Omental fat pad (tissue), 4 donors: ENCODE results near the gene ATP13A1. TPM values are rescaled to one million over a fixed set of nuclear protein-coding genes. Genes with fewer than 3 reads are reported as not detected.
"Not testable (repeated sequence)": the region's sequence is repeated elsewhere in the genome, so short reads cannot be mapped to it uniquely, and the experiment has no call there.

Experiments used
- ATAC-seq: fragments of 150-250 bp; one replicate; pipeline ENCODE4 v1.9.1; 2016; ENCODE audit warnings: mild to moderate bottlenecking, moderate library complexity; ENCODE audit not compliant: low FRiP score
- DNase-seq: peaks from one replicate; pipeline ENCODE4 v3.0.0-alpha.2; 2019; ENCODE audit warnings: low spot score
- CTCF ChIP-seq, 3 donors: fragments of 450-650 bp; IDR thresholded peaks; one replicate each; pipeline ENCODE4 v1.5.1; 2016 to 2017; ENCODE audit warnings: antibody characterized with exemption in 3 of 3, mild to moderate bottlenecking in 3 of 3, moderate library complexity in 2 of 3
- total RNA-seq, 4 donors: library from RNA; depleted of rRNA; stranded (reverse); fragments of >200 nt; gene quantifications; one replicate each; pipeline ENCODE4 v1.1.0, GENCODE V29; 2016

ATP13A1 gene
- total RNA-seq, 4 donors from 2014 or later = 100 to 255 (median 143) TPM

GRCh38 chr19:19696386-19696785 lies 32.9 kb upstream of the ATP13A1 start:
- DNase-seq (no peak), ATAC-seq (no peak)
- TF ChIP-seq CTCF (IDR thresholded peaks at IDR 0.05) = no peak

GRCh38 chr19:19691683-19692082 lies 28.2 kb upstream of the ATP13A1 start:
- DNase-seq (no peak), ATAC-seq (no peak)
- TF ChIP-seq CTCF (IDR thresholded peaks at IDR 0.05) = no peak

GRCh38 chr19:19689023-19689422 lies 25.5 kb upstream of the ATP13A1 start:
- DNase-seq, ATAC-seq: not testable (repeated sequence)

GRCh38 chr19:19687090-19687489 lies 23.6 kb upstream of the ATP13A1 start:
- DNase-seq = no peak

GRCh38 chr19:19686580-19686979 lies 23.1 kb upstream of the ATP13A1 start:
- no peak for TF ChIP-seq CTCF (IDR thresholded peaks at IDR 0.05)

More at GRCh38 chr19:19687090-19687489, 23.6 kb upstream of the ATP13A1 start:
- ATAC-seq = no peak
- TF ChIP-seq CTCF (IDR thresholded peaks at IDR 0.05) = no peak

GRCh38 chr19:19686119-19686518 lies 22.6 kb upstream of the ATP13A1 start:
- ATAC-seq, DNase-seq: not testable (repeated sequence)

More at GRCh38 chr19:19686580-19686979, 23.1 kb upstream of the ATP13A1 start:
- ATAC-seq (no peak), DNase-seq (no peak)

GRCh38 chr19:19679176-19680073 lies 15.9 kb upstream of the ATP13A1 start:
- ATAC-seq (no peak), DNase-seq (no peak)
- no peak for TF ChIP-seq CTCF (IDR thresholded peaks at IDR 0.05)

- ATAC-seq (no peak), DNase-seq (no peak)
- TF ChIP-seq CTCF (IDR thresholded peaks at IDR 0.05) = no peak
Measured at GRCh38 chr19:19677579-19677978, 14.1 kb upstream of the ATP13A1 start.
